ENCODE measurements around the gene CALCA.

The CALCA gene

GRCh38 chr11:14942745-14943144 lies 29.4 kb downstream of the CALCA start:
- DNase-seq (ENCODE audit: low spot score), result no peak

GRCh38 chr11:14938936-14939335 lies 33.2 kb downstream of the CALCA start:
- no peak for DNase-seq (ENCODE audit: low spot score)

- DNase-seq (ENCODE audit: low spot score), result no peak
Observed at GRCh38 chr11:14934641-14935351, 37.4 kb downstream of the CALCA start.

- DNase-seq (ENCODE audit: low spot score), result no peak
Observed at GRCh38 chr11:14932447-14932846, 39.7 kb downstream of the CALCA start.

GRCh38 chr11:14930369-14930768 lies 41.8 kb downstream of the CALCA start:
- no peak for DNase-seq (ENCODE audit: low spot score)

- DNase-seq (ENCODE audit: low spot score), result no peak
Observed at GRCh38 chr11:14927146-14927545, 45.0 kb downstream of the CALCA start.

- DNase-seq (ENCODE audit: low spot score), result no peak
Observed at GRCh38 chr11:14924318-14924717, 47.8 kb downstream of the CALCA start.
